ENCODE data around the gene ERGIC1.

The ERGIC1 gene

DNA sequence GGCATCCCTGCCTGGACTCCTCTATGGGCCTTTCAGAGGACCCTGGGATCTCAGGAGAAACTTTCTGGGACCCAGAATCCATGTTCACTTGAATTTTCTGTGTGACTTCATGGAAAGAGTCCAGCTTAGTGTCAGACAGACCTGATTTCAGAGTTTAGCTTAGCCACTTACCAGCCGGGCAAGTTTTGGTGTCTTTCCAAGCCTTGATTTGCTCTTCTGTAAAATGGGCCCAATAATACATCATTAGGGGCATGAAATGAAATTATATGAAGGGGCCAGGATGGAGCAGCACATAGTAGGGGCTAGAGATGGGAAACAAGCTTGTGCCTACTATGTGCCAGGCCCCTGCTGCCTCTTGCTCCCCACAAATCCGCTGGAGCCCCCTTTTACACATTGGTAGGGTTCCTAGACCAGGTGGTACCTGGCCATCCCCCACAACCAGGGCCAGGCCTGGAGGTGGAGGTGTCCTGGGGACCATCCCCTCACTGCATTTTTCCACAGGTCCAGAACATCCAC lies 92.0 kb downstream of the ERGIC1 start:
- FAIRE-seq = no peak

DNA sequence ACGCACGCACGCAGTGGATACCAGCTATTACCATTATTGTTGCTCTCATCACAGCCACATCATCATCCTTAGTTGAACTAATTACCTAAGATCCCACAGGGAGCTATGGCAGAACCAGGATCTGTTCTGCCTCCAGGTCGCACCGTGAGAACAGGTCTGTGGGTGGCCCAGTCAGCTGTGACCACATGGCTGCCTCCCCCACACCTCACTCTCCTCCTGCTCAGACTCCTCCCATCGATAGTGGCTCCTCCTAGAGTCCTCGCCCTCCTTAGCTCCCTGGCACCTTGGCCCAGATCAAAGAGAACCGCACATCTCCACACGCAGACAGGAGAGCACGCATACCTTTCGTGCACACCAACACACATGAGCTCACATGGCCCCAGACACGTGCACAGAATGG lies 92.7 kb downstream of the ERGIC1 start:
- no peak for FAIRE-seq

- FAIRE-seq = no peak
These were observed 95.4 kb downstream of the ERGIC1 start for GRCh38 chr5:172929371-172929838.

DNA sequence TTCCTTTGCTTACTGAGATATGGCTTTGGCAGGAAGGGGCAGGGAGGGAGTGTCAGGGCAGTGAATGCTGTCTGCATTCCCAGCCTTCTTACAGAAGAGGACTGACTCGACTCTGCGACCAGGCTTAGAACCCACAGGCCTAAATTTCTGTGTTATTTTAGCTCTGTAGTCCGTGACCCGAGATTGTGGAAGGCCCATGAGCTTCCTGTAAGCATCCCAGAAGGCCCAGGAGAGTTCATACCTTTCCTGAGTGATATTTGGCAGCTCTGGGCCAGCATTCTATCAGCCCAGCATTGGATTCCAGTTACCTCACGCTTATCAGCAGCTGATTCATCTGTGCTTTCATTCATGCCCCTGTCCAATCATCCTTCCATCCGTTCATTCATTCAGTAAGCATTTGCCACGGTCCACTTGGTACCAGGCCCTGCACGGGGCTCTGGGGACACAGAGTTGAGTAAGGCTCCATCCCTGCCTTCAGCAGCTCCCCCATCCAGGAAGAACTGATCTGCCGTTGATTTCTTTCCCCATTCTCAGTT lies 97.0 kb downstream of the ERGIC1 start:
- FAIRE-seq = no peak

- FAIRE-seq = peak; percentile 6
These were observed 98.4 kb downstream of the ERGIC1 start for GRCh38 chr5:172932313-172933017.

DNA sequence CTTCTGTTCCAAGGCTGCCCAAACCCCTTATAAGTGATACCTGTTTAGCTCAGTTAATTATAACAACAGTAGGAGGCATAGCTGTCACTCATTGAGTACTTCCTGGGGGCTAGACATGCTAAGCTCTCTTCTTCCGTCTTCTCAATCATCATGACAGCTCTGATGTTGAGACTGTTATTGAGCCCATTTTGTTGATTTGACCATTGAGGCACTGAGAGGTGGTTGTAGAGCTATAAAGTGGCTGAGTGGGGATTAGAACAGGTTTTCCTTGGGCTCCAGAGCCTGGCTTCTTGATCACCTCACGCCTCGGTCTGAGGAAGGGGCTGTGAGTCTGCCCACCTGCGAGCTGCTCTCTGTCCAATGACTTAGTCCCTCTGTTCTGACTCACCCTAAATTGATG lies 99.2 kb downstream of the ERGIC1 start:
- no peak for FAIRE-seq

GRCh38 chr5:172935096-172935495 lies 101.0 kb downstream of the ERGIC1 start:
- FAIRE-seq = no peak

DNA sequence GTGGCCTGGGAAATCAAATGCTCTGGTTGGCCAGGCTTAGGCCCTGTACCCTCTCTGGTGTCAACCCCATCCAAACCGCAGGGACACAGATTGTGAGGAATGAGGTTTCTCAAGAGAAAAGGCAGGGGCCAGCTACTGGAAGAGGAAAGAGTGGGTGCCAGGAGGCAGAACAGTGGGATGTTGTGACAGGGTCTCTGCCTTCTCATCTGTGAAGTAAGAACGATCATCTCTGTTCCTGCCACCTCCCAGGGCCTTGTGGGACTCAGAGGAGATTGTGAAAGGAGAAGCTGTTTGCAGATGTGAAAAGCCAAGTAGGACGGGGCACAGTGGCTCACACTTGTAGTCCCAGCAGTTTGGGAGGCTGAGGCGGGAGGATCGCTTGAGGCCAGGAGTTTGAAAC lies 102.3 kb downstream of the ERGIC1 start:
- FAIRE-seq = no peak

GRCh38 chr5:172939071-172939470 lies 105.0 kb downstream of the ERGIC1 start:
- no peak for FAIRE-seq

DNA sequence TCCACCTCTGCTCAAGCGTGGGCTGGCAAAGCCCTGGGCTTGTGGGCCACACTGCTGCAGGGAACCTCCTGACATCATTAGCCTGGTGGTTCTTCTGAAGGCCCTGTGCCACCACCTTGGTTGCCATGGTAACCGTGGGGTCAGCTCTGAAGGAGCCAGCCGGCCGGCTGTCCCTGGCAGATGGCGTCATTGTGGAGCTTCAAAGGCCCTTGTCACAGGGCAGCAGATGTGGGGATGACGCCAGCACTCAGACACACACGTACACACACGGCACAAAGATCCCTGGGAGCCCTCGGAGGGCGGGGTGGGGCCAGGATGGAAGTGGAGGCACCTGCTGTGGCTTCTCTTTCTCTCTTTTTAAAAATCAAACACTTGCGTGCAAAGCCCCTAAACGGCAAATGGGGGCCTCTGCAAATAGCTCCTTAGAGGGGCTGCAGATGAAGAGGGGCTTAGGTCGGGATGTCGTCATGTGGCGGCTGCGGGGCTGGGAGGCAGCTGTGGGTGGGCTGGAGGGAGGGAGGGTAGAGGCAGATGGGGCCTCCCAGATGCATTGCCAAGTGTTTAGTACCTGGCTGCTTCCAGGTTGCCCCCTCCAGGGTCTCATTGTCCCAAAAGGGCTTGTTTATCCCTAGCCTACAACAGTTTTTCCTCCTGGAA lies 105.7 kb downstream of the ERGIC1 start:
- no peak for FAIRE-seq

- FAIRE-seq = no peak
These were observed 106.4 kb downstream of the ERGIC1 start for GRCh38 chr5:172940268-172941066.

DNA sequence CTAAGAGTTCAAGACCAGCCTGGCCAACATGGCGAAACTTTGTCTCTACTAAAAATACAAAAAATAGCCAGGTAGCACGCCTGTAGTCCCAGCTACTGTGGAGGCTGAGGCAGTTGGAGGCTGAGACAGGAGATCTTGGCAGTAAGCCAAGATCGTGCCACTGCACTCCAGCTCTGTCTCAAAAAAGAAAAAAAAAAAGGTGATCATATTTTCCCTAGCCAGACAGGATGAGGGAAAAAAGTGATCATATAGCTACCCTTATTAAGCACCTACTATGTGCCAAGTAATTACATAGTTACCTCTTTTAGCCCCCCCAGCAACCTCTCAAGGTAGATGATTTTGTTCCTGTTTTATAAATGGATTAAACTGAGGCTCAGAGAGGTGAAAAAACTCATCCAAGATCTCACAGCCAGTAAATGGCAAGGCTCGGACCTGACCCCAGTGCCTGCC lies 107.0 kb downstream of the ERGIC1 start:
- no peak for FAIRE-seq

GRCh38 chr5:172942556-172942955 lies 108.5 kb downstream of the ERGIC1 start:
- FAIRE-seq = no peak

- FAIRE-seq = no peak
These were observed 109.3 kb downstream of the ERGIC1 start for GRCh38 chr5:172943283-172943841.

- no peak for FAIRE-seq
These were observed 109.9 kb downstream of the ERGIC1 start for GRCh38 chr5:172943906-172944305.

GRCh38 chr5:172944741-172945140 lies 110.7 kb downstream of the ERGIC1 start:
- no peak for FAIRE-seq

GRCh38 chr5:172945151-172945550 lies 111.1 kb downstream of the ERGIC1 start:
- no peak for FAIRE-seq

GRCh38 chr5:172946146-172946545 lies 112.1 kb downstream of the ERGIC1 start:
- no peak for FAIRE-seq

DNA sequence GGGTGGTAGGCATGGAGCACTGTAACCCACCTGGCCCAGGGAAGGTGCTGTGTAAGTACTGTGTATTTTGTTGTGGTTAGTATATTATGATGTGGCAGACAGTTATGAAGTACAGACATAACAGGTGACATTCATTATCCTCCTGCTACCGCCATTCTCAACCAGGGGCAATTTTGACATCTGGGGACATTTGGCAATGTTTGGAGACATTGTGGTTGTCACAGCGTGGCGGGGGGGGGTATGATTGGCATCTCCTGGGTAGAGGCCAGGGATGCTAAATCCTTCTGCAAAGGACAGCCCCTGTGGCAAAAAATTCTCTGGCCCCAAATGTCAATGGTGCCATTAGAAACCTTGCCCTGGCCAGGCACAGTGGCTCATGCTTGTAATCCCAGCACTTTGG lies 115.4 kb downstream of the ERGIC1 start:
- no peak for FAIRE-seq

DNA sequence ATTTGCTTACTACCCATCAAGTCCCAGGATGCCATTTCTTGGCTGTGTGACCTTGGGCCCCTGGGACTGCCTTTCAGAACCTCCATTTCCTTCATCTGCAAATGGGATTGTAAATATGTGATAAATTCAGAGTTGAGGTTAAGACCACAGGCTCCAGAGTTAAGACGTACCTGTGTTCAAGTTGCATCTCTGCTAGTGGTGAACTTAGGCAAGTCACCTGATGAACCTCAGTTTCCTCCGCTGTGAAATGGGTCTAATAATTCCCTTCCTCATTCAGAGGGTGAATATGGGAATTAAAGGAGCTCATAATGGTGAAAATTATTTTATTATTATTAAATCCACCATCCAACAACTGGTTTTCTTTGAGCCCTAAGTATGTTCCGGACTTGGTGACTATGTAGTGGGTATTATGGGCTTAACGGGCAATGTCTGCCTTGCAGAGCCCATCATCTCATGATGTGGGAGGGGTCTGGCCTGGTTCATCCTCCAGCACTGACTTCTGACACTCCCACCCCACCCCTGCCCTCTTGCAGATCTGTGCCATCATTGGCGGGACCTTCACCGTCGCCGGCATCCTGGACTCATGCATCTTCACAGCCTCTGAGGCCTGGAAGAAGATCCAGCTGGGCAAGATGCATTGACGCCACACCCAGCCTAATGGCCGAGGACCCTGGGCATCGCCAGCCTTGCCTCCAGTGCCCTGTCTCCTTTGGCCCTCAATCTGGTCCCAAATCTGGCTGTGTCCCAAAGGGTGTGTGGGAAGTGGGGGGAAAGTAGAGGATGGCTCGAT lies 116.3 kb downstream of the ERGIC1 start:
- FAIRE-seq = no peak

- FAIRE-seq = no peak
These were observed 117.5 kb downstream of the ERGIC1 start for GRCh38 chr5:172951371-172952033.
